Measurements from ENCODE around the gene TNS1.

GRCh38 chr2:218006741-218007140 is 3.9 kb upstream of the TNS1 start:
- TF ChIP-seq EZH2 (IDR thresholded peaks at IDR 0.05) (no peak), MAX (IDR thresholded peaks at IDR 0.05) (no peak), JUND (IDR thresholded peaks at IDR 0.05) (no peak), CTCF (IDR thresholded peaks at IDR 0.05 in 2 of 3, conservative IDR thresholded peaks at IDR 0.05 in 1 of 3; ENCODE audit: borderline replicate concordance in 1 of 3, insufficient read depth in 1 of 3, low read depth in 2 of 3, low read length in 2 of 3) (no peak), POLR2A (IDR thresholded peaks at IDR 0.05; ENCODE audit: borderline replicate concordance, extremely low read depth, insufficient read depth, insufficient read length) (no peak), SP1 (IDR thresholded peaks at IDR 0.05; ENCODE audit: low read depth) (no peak), SIN3A (IDR thresholded peaks at IDR 0.05; ENCODE audit: low read depth) (no peak), ELF1 (IDR thresholded peaks at IDR 0.05; ENCODE audit: borderline replicate concordance, low read depth) (no peak), ZNF274 (IDR thresholded peaks at IDR 0.05; ENCODE audit: low read depth, low read length) (no peak), EZH2phosphoT487 (IDR thresholded peaks at IDR 0.05; ENCODE audit: borderline replicate concordance) (no peak)

All from HCT116 (cell line).